Measurements from ENCODE around the gene DLGAP3.
"Not testable (repeated sequence)": the region's sequence is repeated elsewhere in the genome, so short reads cannot be mapped to it uniquely, and the experiment has no call there.

The DLGAP3 gene

GRCh38 chr1:34827341-34827941, 102.0 kb downstream of the DLGAP3 start:
- DNase-seq, result no peak

- no peak for DNase-seq
These were observed 103.9 kb downstream of the DLGAP3 start for GRCh38 chr1:34825455-34826091.

GRCh38 chr1:34824817-34825454, 104.5 kb downstream of the DLGAP3 start:
- DNase-seq, result no peak

GRCh38 chr1:34822202-34822601, 107.2 kb downstream of the DLGAP3 start:
- no peak for DNase-seq

GRCh38 chr1:34818862-34819261, 110.6 kb downstream of the DLGAP3 start:
- DNase-seq, result not testable (repeated sequence)

GRCh38 chr1:34816778-34817177, 112.7 kb downstream of the DLGAP3 start:
- no peak for DNase-seq

GRCh38 chr1:34816332-34816731, 113.1 kb downstream of the DLGAP3 start:
- no peak for DNase-seq

Measured in right forelimb (tissue), 1 donor.